Nephron (organoid): ENCODE measurements around the gene LSAMP.
A peak's percentile ranks its signal among the peaks of the same experiment; 100 is the strongest.

Experiments
- H3K27ac Mint-ChIP-seq, 3 experiments: 2 replicates each; pipeline ENCODE4 v1.8.0; 2020; ENCODE audit warnings: mixed read lengths in 3 of 3, mild to moderate bottlenecking in 2 of 3, moderate library complexity in 1 of 3
- H3K27me3 Mint-ChIP-seq: 2 replicates; pipeline ENCODE4 v1.8.0; 2021; ENCODE audit warnings: low read depth, mild to moderate bottlenecking, moderate library complexity, mixed read lengths
- H3K36me3 Mint-ChIP-seq: 2 replicates; pipeline ENCODE4 v1.8.0; 2020; ENCODE audit warnings: low read depth, mixed read lengths
- H3K4me1 Mint-ChIP-seq: 2 replicates; pipeline ENCODE4 v1.8.0; 2020; ENCODE audit warnings: mixed read lengths
- H3K4me3 Mint-ChIP-seq, 3 experiments: 2 replicates each; pipeline ENCODE4 v1.8.0; 2020; ENCODE audit warnings: mild to moderate bottlenecking in 3 of 3, mixed read lengths in 3 of 3, moderate library complexity in 2 of 3
- H3K9me3 Mint-ChIP-seq: 2 replicates; pipeline ENCODE4 v1.8.0; 2020; ENCODE audit warnings: mixed read lengths
- TF ChIP-seq, protein P1 (sequence below), 3 experiments: fragments of 200-600 bp; sonication (generic); IDR thresholded peaks; one replicate each; pipeline ENCODE4 v1.5.0; 2021; ENCODE audit warnings: antibody characterized with exemption in 3 of 3; ENCODE audit not compliant: unreplicated experiment in 3 of 3

The LSAMP gene

DNA sequence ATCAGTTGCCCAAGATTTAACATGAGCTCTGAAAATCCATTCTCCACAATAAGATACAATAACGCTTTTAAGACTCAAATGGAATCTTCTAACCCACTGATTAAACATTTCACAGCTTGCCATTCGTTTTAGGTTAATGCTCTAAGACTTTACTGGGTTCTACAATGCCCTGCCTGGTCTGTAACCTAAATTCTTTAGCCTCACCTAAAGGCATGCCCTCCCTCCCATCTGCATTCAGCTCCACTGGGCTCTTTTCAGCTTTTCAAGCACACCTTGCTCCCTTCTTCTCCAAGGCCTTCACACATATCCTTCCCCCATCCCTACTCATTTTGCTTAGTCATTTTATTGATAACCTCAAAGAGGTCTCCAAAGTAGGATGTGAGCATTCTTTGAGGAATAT, 290.9 kb downstream of the LSAMP start:
- Mint-ChIP-seq H3K27ac (peak overlapping the region in 1 of 3 experiments; percentile 19), H3K27me3 (no peaks in the 10 kb centered on the region), H3K4me1 (peaks cover 18% of the 10 kb centered on the region), H3K4me3 (no peak overlapping the region), H3K9me3 (peaks cover 4% of the 10 kb centered on the region), H3K36me3 (peaks cover 4% of the 10 kb centered on the region)
- TF ChIP-seq, protein P1, sequence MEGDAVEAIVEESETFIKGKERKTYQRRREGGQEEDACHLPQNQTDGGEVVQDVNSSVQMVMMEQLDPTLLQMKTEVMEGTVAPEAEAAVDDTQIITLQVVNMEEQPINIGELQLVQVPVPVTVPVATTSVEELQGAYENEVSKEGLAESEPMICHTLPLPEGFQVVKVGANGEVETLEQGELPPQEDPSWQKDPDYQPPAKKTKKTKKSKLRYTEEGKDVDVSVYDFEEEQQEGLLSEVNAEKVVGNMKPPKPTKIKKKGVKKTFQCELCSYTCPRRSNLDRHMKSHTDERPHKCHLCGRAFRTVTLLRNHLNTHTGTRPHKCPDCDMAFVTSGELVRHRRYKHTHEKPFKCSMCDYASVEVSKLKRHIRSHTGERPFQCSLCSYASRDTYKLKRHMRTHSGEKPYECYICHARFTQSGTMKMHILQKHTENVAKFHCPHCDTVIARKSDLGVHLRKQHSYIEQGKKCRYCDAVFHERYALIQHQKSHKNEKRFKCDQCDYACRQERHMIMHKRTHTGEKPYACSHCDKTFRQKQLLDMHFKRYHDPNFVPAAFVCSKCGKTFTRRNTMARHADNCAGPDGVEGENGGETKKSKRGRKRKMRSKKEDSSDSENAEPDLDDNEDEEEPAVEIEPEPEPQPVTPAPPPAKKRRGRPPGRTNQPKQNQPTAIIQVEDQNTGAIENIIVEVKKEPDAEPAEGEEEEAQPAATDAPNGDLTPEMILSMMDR (IDR thresholded peaks at IDR 0.05; ENCODE audit: unreplicated experiment in 3 of 3), result no peak

DNA sequence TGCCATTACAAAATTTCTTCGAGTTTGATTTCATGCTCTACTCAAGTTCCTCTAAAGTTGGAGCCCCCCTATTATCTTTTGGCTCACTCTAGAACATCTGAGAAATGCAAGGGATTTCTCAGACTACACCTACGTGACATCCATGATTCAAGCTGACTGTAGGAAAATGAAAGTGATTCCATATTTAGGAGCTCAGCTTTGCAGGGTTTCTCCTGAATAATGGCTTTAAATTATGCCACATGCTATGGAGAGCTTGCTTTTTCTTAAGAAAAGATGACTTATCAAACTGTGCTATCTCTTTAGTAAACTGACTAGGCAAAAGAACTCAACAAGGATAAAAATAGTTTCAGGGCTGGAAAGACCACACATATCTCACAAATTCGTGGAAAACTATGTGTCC, 292.1 kb downstream of the LSAMP start:
- no peaks in the 10 kb centered on the region for H3K9me3 Mint-ChIP-seq
- H3K4me1 Mint-ChIP-seq, result peaks cover 24% of the 10 kb centered on the region
- peak overlapping the region in 2 of 3 experiments; percentile 68 to 84 for H3K27ac Mint-ChIP-seq
- H3K27me3 Mint-ChIP-seq, result no peaks in the 10 kb centered on the region
- H3K4me3 Mint-ChIP-seq, result peak overlapping the region in 2 of 3 experiments; percentile 2 to 48
- TF ChIP-seq, protein P1 (IDR thresholded peaks at IDR 0.05; ENCODE audit: unreplicated experiment in 3 of 3), result no peak
- H3K36me3 Mint-ChIP-seq, result no peaks in the 10 kb centered on the region

- H3K27ac Mint-ChIP-seq, result no peak overlapping the region
These were observed 294.6 kb downstream of the LSAMP start for GRCh38 chr3:116150655-116151167.

GRCh38 chr3:116148881-116149851, 296.1 kb downstream of the LSAMP start:
- Mint-ChIP-seq H3K36me3 (peaks cover 5% of the 10 kb centered on the region), H3K27ac (peak overlapping the region; percentile 13 to 46 (median 28)), H3K4me1 (peaks cover 14% of the 10 kb centered on the region), H3K4me3 (no peak overlapping the region), H3K27me3 (no peaks in the 10 kb centered on the region), H3K9me3 (peaks cover 16% of the 10 kb centered on the region)
- TF ChIP-seq, protein P1 (IDR thresholded peaks at IDR 0.05; ENCODE audit: unreplicated experiment in 3 of 3), result no peak

More at GRCh38 chr3:116150655-116151167, 294.6 kb downstream of the LSAMP start:
- H3K27me3 Mint-ChIP-seq, result no peaks in the 10 kb centered on the region
- H3K9me3 Mint-ChIP-seq, result peaks cover 13% of the 10 kb centered on the region
- TF ChIP-seq, protein P1 (IDR thresholded peaks at IDR 0.05; ENCODE audit: unreplicated experiment in 3 of 3), result no peak
- peaks cover 17% of the 10 kb centered on the region for H3K4me1 Mint-ChIP-seq
- H3K36me3 Mint-ChIP-seq, result peaks cover 5% of the 10 kb centered on the region
- H3K4me3 Mint-ChIP-seq, result no peak overlapping the region

DNA sequence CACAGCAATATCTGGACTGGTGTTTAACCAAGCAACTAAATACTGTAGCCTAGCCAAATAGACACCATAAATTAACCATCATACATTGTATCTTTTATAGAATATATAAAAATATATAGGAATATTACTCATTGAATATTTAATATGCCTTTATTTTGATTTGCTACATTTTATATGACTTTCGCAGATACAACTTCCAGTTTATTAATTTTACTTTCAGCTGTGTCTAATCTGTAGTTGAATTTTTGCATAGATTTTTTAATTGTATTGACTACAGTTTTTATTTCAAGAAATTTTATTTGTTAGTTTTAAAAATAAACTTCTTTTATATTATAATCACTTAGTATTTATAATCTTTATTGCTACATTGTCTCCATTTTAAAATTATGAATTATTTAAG, 299.7 kb downstream of the LSAMP start:
- Mint-ChIP-seq H3K36me3 (peaks cover 5% of the 10 kb centered on the region), H3K4me3 (no peak overlapping the region), H3K4me1 (peaks cover 10% of the 10 kb centered on the region)

More for the DNA sequence above, 299.7 kb downstream of the LSAMP start:
- Mint-ChIP-seq H3K9me3 (peaks cover 16% of the 10 kb centered on the region), H3K27me3 (no peaks in the 10 kb centered on the region), H3K27ac (no peak overlapping the region)
- TF ChIP-seq, protein P1 (IDR thresholded peaks at IDR 0.05; ENCODE audit: unreplicated experiment in 3 of 3), result no peak
